ENCODE results near the gene ENAH. TPM values are rescaled to one million over a fixed set of nuclear protein-coding genes. Genes with fewer than 3 reads are reported as not detected.

ENAH gene
- total RNA-seq, 1 experiment from 2014 or later: 100 TPM

DNA sequence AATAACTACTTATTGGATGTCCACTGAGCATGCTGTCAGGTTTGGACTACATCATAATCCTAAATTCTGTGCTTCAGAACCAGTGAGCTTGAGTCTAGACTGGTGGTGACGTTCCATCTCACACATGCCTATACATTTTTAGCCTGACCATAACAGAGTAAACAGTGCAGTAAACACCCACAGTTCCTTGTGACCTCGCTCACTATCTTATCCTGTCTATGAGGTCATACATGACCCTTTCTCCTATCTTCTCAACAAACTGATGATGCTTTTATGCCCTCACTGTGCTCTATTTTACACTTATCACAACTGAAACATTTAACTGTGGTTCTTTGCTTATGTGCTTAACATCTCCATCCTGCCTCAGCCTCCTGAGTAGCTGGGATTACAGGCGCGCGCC, 91.2 kb downstream of the ENAH start:
- CTCF ChIA-PET: no interaction called here
- intact Hi-C loops (cut with micrococcal nuclease): no loop called here
- DNase-seq (ENCODE audit: low read depth, low spot score): no peak
- H3K79me2 ChIP-seq (ENCODE audit: insufficient read depth, low read length): no peaks in the 10 kb centered on the region; the same call in 1 of the 2 replicates
- no peak overlapping the region for H3K27ac ChIP-seq (ENCODE audit: low read depth, low read length)
- no peaks in the 10 kb centered on the region for H4K20me1 ChIP-seq (ENCODE audit: insufficient read depth)
- TF ChIP-seq SP1 (IDR thresholded peaks at IDR 0.05; ENCODE audit: low read depth) (no peak), POLR2AphosphoS5 (IDR thresholded peaks at IDR 0.05; ENCODE audit: low read depth, low read length) (no peak), EZH2 (IDR thresholded peaks at IDR 0.05) (no peak), ZNF274 (IDR thresholded peaks at IDR 0.05; ENCODE audit: low read depth, low read length) (no peak), ZFX (IDR thresholded peaks at IDR 0.05) (no peak), SIN3A (IDR thresholded peaks at IDR 0.05; ENCODE audit: low read depth) (no peak), EZH2phosphoT487 (IDR thresholded peaks at IDR 0.05; ENCODE audit: borderline replicate concordance) (no peak), POLR2A (IDR thresholded peaks at IDR 0.05; ENCODE audit: borderline replicate concordance, extremely low read depth, insufficient read depth, insufficient read length) (no peak), CBX3 (IDR thresholded peaks at IDR 0.05; ENCODE audit: low read depth) (no peak), SRF (IDR thresholded peaks at IDR 0.05; ENCODE audit: low read depth) (no peak), JUND (IDR thresholded peaks at IDR 0.05) (no peak)
- TF ChIP-seq, protein P1, sequence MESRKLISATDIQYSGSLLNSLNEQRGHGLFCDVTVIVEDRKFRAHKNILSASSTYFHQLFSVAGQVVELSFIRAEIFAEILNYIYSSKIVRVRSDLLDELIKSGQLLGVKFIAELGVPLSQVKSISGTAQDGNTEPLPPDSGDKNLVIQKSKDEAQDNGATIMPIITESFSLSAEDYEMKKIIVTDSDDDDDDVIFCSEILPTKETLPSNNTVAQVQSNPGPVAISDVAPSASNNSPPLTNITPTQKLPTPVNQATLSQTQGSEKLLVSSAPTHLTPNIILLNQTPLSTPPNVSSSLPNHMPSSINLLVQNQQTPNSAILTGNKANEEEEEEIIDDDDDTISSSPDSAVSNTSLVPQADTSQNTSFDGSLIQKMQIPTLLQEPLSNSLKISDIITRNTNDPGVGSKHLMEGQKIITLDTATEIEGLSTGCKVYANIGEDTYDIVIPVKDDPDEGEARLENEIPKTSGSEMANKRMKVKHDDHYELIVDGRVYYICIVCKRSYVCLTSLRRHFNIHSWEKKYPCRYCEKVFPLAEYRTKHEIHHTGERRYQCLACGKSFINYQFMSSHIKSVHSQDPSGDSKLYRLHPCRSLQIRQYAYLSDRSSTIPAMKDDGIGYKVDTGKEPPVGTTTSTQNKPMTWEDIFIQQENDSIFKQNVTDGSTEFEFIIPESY (IDR thresholded peaks at IDR 0.05; ENCODE audit: extremely low read depth, insufficient replicate concordance, low read length): no peak
- TF ChIP-seq, protein P2, sequence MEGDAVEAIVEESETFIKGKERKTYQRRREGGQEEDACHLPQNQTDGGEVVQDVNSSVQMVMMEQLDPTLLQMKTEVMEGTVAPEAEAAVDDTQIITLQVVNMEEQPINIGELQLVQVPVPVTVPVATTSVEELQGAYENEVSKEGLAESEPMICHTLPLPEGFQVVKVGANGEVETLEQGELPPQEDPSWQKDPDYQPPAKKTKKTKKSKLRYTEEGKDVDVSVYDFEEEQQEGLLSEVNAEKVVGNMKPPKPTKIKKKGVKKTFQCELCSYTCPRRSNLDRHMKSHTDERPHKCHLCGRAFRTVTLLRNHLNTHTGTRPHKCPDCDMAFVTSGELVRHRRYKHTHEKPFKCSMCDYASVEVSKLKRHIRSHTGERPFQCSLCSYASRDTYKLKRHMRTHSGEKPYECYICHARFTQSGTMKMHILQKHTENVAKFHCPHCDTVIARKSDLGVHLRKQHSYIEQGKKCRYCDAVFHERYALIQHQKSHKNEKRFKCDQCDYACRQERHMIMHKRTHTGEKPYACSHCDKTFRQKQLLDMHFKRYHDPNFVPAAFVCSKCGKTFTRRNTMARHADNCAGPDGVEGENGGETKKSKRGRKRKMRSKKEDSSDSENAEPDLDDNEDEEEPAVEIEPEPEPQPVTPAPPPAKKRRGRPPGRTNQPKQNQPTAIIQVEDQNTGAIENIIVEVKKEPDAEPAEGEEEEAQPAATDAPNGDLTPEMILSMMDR (IDR thresholded peaks at IDR 0.05 in 2 of 3, conservative IDR thresholded peaks at IDR 0.05 in 1 of 3; ENCODE audit: borderline replicate concordance in 1 of 3, insufficient read depth in 1 of 3, low read depth in 2 of 3, low read length in 2 of 3): no peak
- H3K9me3 ChIP-seq (ENCODE audit: control insufficient read depth in 1 of 2, insufficient read depth in 1 of 2, low read depth in 1 of 2, low read length in 2 of 2): no peaks in the 10 kb centered on the region
- no peaks in the 10 kb centered on the region for H3K27me3 ChIP-seq (ENCODE audit: insufficient read depth, low read length)
- RAD21 ChIA-PET (ENCODE audit: low non-redundant PET in 1 of 2, low total read pairs in 2 of 2, uncharacterized antibody in 2 of 2, unreplicated experiment in 2 of 2): no interaction called here
- no peak overlapping the region for H3K4me3 ChIP-seq (replicated peaks in 1 of 2; ENCODE audit: low read depth in 1 of 2, low read length in 2 of 2)
- BruUV-seq (replicated peaks): no TSS peak
- no peaks in the 10 kb centered on the region for H3K4me1 ChIP-seq (ENCODE audit: control insufficient read depth in 1 of 2, insufficient read depth in 2 of 2, low read length in 2 of 2)
- H3K9me2 ChIP-seq (ENCODE audit: insufficient read depth): no peaks in the 10 kb centered on the region
- no peak for ATAC-seq
- H3K36me3 ChIP-seq (ENCODE audit: control insufficient read depth in 1 of 2, insufficient read depth in 2 of 2, low read length in 2 of 2): no peaks in the 10 kb centered on the region; a peak in 1 of 4 replicates
- POLR2A ChIA-PET: no interaction called here
- H2AFZ ChIP-seq (ENCODE audit: low read depth, low read length, poor library complexity, severe bottlenecking): no peak overlapping the region
- no peak overlapping the region for H3K9ac ChIP-seq (ENCODE audit: low read length)
- no peak overlapping the region for H3K4me2 ChIP-seq (ENCODE audit: low read length)
